ENCODE results near the gene RPS19BP1. TPM values are rescaled to one million over a fixed set of nuclear protein-coding genes. Genes with fewer than 3 reads are reported as not detected.
A peak's percentile ranks its signal among the peaks of the same experiment; 100 is the strongest.

RPS19BP1 gene
- total and polyA plus RNA-seq, 7 experiments from 2014 or later, result 35.2 to 162 (median 61.8) TPM

- no peaks in the 10 kb centered on the region for H3K36me3 ChIP-seq (ENCODE audit: control insufficient read depth in 2 of 3, insufficient read depth in 3 of 3, low read length in 3 of 3)
- H3K4me3 Mint-ChIP-seq, result no peak overlapping the region
Observed at GRCh38 chr22:39493759-39494158, 38.8 kb downstream of the RPS19BP1 start.

GRCh38 chr22:39492186-39492585, 40.4 kb downstream of the RPS19BP1 start:
- intact Hi-C loops (cut with micrococcal nuclease), result loop anchor here in 1 of 2 donors (5.0 kb wide), 2 partner anchors 55 to 80 kb away; no protein-coding TSS in a partner anchor
- no peaks in the 10 kb centered on the region for H3K9me3 Mint-ChIP-seq

More at GRCh38 chr22:39493759-39494158, 38.8 kb downstream of the RPS19BP1 start:
- ChIA-PET POLR2A (interaction anchor here (0.6 to 3.1 kb wide), 15 partner anchors 10 to 174 kb away, joined by 3 to 31 read pairs (median 5); partner anchors contain the start of genes ATF4 and RPL3), CTCF (interaction anchor here (0.6 to 7.3 kb wide), 28 partner anchors 8 to 887 kb away, joined by 3 to 120 read pairs (median 4); partner anchors contain the start of genes ATF4, MIEF1, RPS19BP1 and TAB1)
- DNase-seq (no peak), ATAC-seq (no peak)
- intact Hi-C loops (cut with micrococcal nuclease), result loop anchor here (1.0 to 5.0 kb wide), 4 partner anchors 21 to 531 kb away; no protein-coding TSS in a partner anchor
- Histone ChIP-seq H3K27me3 (ENCODE audit: control insufficient read depth in 2 of 2, insufficient read depth in 2 of 2, low read length in 2 of 2) (no peaks in the 10 kb centered on the region), H3K27ac (ENCODE audit: low read depth, low read length) (no peak overlapping the region), H3K9me3 (ENCODE audit: control insufficient read depth in 2 of 3, low read length in 3 of 3) (no peaks in the 10 kb centered on the region), H3K4me1 (ENCODE audit: control insufficient read depth in 2 of 2, insufficient read depth in 2 of 2, low read length in 2 of 2) (no peaks in the 10 kb centered on the region), H3K4me3 (ENCODE audit: low read length) (no peak overlapping the region)
- H3K27me3 Mint-ChIP-seq, result peaks cover 0 to 4% (median 0%) of the 10 kb centered on the region in 5 donors
- no peaks in the 10 kb centered on the region for H3K36me3 Mint-ChIP-seq
- H3K27ac Mint-ChIP-seq, result peak overlapping the region in 4 of 9 donors; percentile 9 to 73 (median 44)
- peaks cover 16 to 30% (median 22%) of the 10 kb centered on the region in 7 donors for H3K4me1 Mint-ChIP-seq
- no peaks in the 10 kb centered on the region for H3K9me3 Mint-ChIP-seq

GRCh38 chr22:39491696-39492095, 40.9 kb downstream of the RPS19BP1 start:
- intact Hi-C loops (cut with micrococcal nuclease), result loop anchor here in 1 of 2 donors (5.0 kb wide), 2 partner anchors 54 to 79 kb away; no protein-coding TSS in a partner anchor
- H3K9me3 Mint-ChIP-seq, result no peaks in the 10 kb centered on the region

More at GRCh38 chr22:39492186-39492585, 40.4 kb downstream of the RPS19BP1 start:
- H3K4me3 ChIP-seq (ENCODE audit: low read length), result no peak overlapping the region
- no peak overlapping the region for H3K4me3 Mint-ChIP-seq
- H3K4me1 Mint-ChIP-seq, result peaks cover 12 to 25% (median 18%) of the 10 kb centered on the region in 7 donors
- ChIA-PET POLR2A (interaction anchor here (0.8 to 3.1 kb wide), 5 partner anchors 8 to 176 kb away, joined by 3 to 31 read pairs (median 4); no protein-coding TSS in a partner anchor), CTCF (interaction anchor here (2.4 to 7.3 kb wide), 3 partner anchors 38 to 533 kb away, joined by 13 to 120 read pairs (median 14); partner anchors contain the start of gene RPS19BP1)
- no peak overlapping the region for H3K27ac Mint-ChIP-seq
- DNase-seq (no peak), ATAC-seq (no peak)
- H3K4me1 ChIP-seq (ENCODE audit: control insufficient read depth in 2 of 2, insufficient read depth in 2 of 2, low read length in 2 of 2), result no peaks in the 10 kb centered on the region
- H3K36me3 Mint-ChIP-seq, result no peaks in the 10 kb centered on the region
- no peaks in the 10 kb centered on the region for H3K9me3 ChIP-seq (ENCODE audit: control insufficient read depth in 2 of 3, low read length in 3 of 3)
- H3K27me3 Mint-ChIP-seq, result no peaks in the 10 kb centered on the region
- H3K36me3 ChIP-seq (ENCODE audit: control insufficient read depth in 2 of 3, insufficient read depth in 3 of 3, low read length in 3 of 3), result no peaks in the 10 kb centered on the region
- no peak overlapping the region for H3K27ac ChIP-seq (ENCODE audit: low read depth, low read length)
- no peaks in the 10 kb centered on the region for H3K27me3 ChIP-seq (ENCODE audit: control insufficient read depth in 2 of 2, insufficient read depth in 2 of 2, low read length in 2 of 2)

GRCh38 chr22:39490966-39491680, 41.4 kb downstream of the RPS19BP1 start:
- Histone ChIP-seq H3K27ac (ENCODE audit: low read depth, low read length) (no peak overlapping the region), H3K9me3 (ENCODE audit: control insufficient read depth in 2 of 3, low read length in 3 of 3) (no peaks in the 10 kb centered on the region), H3K4me1 (ENCODE audit: control insufficient read depth in 2 of 2, insufficient read depth in 2 of 2, low read length in 2 of 2) (no peaks in the 10 kb centered on the region), H3K27me3 (ENCODE audit: control insufficient read depth in 2 of 2, insufficient read depth in 2 of 2, low read length in 2 of 2) (no peaks in the 10 kb centered on the region), H3K4me3 (ENCODE audit: low read length) (no peak overlapping the region), H3K36me3 (ENCODE audit: control insufficient read depth in 2 of 3, insufficient read depth in 3 of 3, low read length in 3 of 3) (no peaks in the 10 kb centered on the region)
- peaks cover 7 to 18% (median 16%) of the 10 kb centered on the region in 7 donors for H3K4me1 Mint-ChIP-seq
- H3K4me3 Mint-ChIP-seq, result no peak overlapping the region
- H3K36me3 Mint-ChIP-seq, result no peaks in the 10 kb centered on the region
- ATAC-seq, result no peak
- ChIA-PET POLR2A (interaction anchor here (0.6 to 2.5 kb wide), 7 partner anchors 11 to 91 kb away, joined by 3 to 14 read pairs (median 3); partner anchors contain the start of genes MIEF1 and TAB1), CTCF (interaction anchor here (0.8 to 2.4 kb wide), 8 partner anchors 12 to 525 kb away, joined by 3 to 13 read pairs (median 4); partner anchors contain the start of genes ATF4 and TAB1)
- no peaks in the 10 kb centered on the region for H3K9me3 Mint-ChIP-seq
- intact Hi-C loops (cut with micrococcal nuclease), result loop anchor here in 1 of 2 donors (1.0 to 5.0 kb wide), 4 partner anchors 11 to 92 kb away; partner anchors contain the start of genes MIEF1 and TAB1
- no peaks in the 10 kb centered on the region for H3K27me3 Mint-ChIP-seq
- no peak for DNase-seq
- H3K27ac Mint-ChIP-seq, result no peak overlapping the region

More at GRCh38 chr22:39491696-39492095, 40.9 kb downstream of the RPS19BP1 start:
- H3K4me1 ChIP-seq (ENCODE audit: control insufficient read depth in 2 of 2, insufficient read depth in 2 of 2, low read length in 2 of 2), result no peaks in the 10 kb centered on the region
- Mint-ChIP-seq H3K27ac (no peak overlapping the region), H3K4me1 (peaks cover 12 to 24% (median 18%) of the 10 kb centered on the region in 7 donors), H3K36me3 (no peaks in the 10 kb centered on the region), H3K27me3 (no peaks in the 10 kb centered on the region), H3K4me3 (no peak overlapping the region)
- no peaks in the 10 kb centered on the region for H3K9me3 ChIP-seq (ENCODE audit: control insufficient read depth in 2 of 3, low read length in 3 of 3)
- ATAC-seq (no peak), DNase-seq (no peak)
- H3K27me3 ChIP-seq (ENCODE audit: control insufficient read depth in 2 of 2, insufficient read depth in 2 of 2, low read length in 2 of 2), result no peaks in the 10 kb centered on the region
- H3K4me3 ChIP-seq (ENCODE audit: low read length), result no peak overlapping the region
- no peak overlapping the region for H3K27ac ChIP-seq (ENCODE audit: low read depth, low read length)
- POLR2A ChIA-PET, result interaction anchor here (1.2 to 2.5 kb wide), 3 partner anchors 9 to 25 kb away, joined by 3 to 14 read pairs (median 7); partner anchors contain the start of gene MIEF1
- H3K36me3 ChIP-seq (ENCODE audit: control insufficient read depth in 2 of 3, insufficient read depth in 3 of 3, low read length in 3 of 3), result no peaks in the 10 kb centered on the region
- CTCF ChIA-PET, result interaction anchor here (0.9 to 2.4 kb wide), 2 partner anchors 38 to 525 kb away, joined by 4 to 13 read pairs; no protein-coding TSS in a partner anchor

- Histone ChIP-seq H3K27me3 (ENCODE audit: control insufficient read depth in 2 of 2, insufficient read depth in 2 of 2, low read length in 2 of 2) (no peaks in the 10 kb centered on the region), H3K27ac (ENCODE audit: low read depth, low read length) (no peak overlapping the region), H3K4me1 (ENCODE audit: control insufficient read depth in 2 of 2, insufficient read depth in 2 of 2, low read length in 2 of 2) (no peaks in the 10 kb centered on the region), H3K4me3 (ENCODE audit: low read length) (no peak overlapping the region), H3K36me3 (ENCODE audit: control insufficient read depth in 2 of 3, insufficient read depth in 3 of 3, low read length in 3 of 3) (no peaks in the 10 kb centered on the region), H3K9me3 (ENCODE audit: control insufficient read depth in 2 of 3, low read length in 3 of 3) (no peaks in the 10 kb centered on the region)
- Mint-ChIP-seq H3K4me1 (peaks cover 6 to 17% (median 14%) of the 10 kb centered on the region in 7 donors), H3K27ac (peak overlapping the region in 2 of 9 donors; percentile 82 to 88), H3K36me3 (no peaks in the 10 kb centered on the region), H3K9me3 (no peaks in the 10 kb centered on the region), H3K27me3 (no peaks in the 10 kb centered on the region), H3K4me3 (peak overlapping the region in 1 of 10 donors; percentile 59)
- intact Hi-C loops (cut with micrococcal nuclease), result loop anchor here in 1 of 2 donors (1.0 to 5.0 kb wide), 4 partner anchors 12 to 91 kb away; partner anchors contain the start of genes MIEF1 and TAB1
- peak; percentile 97 for ATAC-seq
- ChIA-PET CTCF (interaction anchor here (0.6 to 2.4 kb wide), 11 partner anchors 11 to 905 kb away, joined by 3 to 13 read pairs (median 3); partner anchors contain the start of genes ATF4 and TAB1), POLR2A (interaction anchor here (0.6 to 2.5 kb wide), 8 partner anchors 11 to 165 kb away, joined by 3 to 14 read pairs (median 3); partner anchors contain the start of genes ATF4, MIEF1 and RPS19BP1)
- peak; percentile 43 to 83 (median 69) for DNase-seq
Observed at GRCh38 chr22:39490135-39490798, 42.3 kb downstream of the RPS19BP1 start.
